GM18867 (cell line): ENCODE results near the gene CYP2J2.
A peak's percentile ranks its signal among the peaks of the same experiment; 100 is the strongest.
"Not testable (repeated sequence)": the region's sequence is repeated elsewhere in the genome, so short reads cannot be mapped to it uniquely, and the experiment has no call there.

Experiments used
- ATAC-seq: cut with Tn5 transposase; IDR thresholded peaks from one replicate; pipeline ENCODE4 v1.9.1; 2021; ENCODE audit warnings: mild to moderate bottlenecking, moderate library complexity; ENCODE audit not compliant: unreplicated experiment

CYP2J2 gene, protein sequence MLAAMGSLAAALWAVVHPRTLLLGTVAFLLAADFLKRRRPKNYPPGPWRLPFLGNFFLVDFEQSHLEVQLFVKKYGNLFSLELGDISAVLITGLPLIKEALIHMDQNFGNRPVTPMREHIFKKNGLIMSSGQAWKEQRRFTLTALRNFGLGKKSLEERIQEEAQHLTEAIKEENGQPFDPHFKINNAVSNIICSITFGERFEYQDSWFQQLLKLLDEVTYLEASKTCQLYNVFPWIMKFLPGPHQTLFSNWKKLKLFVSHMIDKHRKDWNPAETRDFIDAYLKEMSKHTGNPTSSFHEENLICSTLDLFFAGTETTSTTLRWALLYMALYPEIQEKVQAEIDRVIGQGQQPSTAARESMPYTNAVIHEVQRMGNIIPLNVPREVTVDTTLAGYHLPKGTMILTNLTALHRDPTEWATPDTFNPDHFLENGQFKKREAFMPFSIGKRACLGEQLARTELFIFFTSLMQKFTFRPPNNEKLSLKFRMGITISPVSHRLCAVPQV

DNA sequence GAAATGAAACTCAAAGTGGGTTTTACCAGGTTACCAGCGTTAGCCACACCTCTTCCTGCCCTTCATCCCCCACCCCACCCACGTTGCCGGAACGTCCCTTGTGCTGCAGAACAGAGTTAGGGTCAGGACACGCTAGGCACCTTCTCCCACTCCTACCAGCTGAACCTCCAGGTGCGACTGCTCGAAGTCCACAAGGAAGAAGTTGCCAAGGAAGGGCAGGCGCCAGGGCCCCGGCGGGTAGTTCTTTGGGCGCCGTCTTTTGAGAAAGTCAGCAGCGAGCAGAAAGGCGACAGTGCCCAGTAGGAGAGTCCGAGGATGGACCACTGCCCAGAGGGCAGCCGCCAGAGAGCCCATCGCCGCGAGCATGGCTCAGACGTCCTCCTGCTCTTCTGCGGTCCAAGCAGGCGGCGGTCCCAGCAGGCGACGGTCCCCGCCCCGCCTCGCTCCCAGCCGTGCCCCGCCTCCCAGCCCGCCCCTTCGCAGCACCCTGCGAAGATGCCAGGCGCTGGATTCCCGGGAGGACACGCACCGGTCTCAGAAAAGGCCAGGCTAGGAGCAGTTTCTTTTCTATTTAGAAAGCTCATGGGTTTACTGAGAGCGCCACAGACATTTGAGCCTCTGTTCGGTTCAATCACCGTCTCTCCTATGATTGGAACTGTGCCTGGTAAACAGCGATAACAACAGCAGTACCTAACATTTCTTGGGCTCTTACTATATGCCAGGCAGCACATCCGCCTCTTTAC is at the start of gene CYP2J2:
Gene CYP2J2 (minus strand): TSS at position 393 of the 743 bp plus-strand sequence. CDS start 27 bp downstream, at position 366.
- ATAC-seq: peak; percentile 84

DNA sequence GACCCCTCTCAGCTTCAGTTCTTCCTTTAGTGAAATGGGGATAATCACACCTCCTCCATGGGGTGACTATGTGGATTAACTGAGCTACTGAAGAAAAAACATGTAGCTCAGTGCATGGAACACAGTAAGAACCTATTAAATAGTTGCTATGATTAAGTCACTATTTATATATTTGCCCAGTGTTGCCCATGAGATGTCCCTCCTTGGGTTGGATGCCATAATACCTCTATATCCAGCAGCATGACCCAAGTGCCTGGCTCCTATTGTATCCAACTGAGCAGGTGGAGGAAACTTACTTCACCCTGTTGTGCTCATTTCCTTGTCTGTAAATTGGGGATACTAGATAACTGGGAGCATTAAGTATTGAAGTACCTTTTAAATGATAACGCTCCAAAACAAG is 47.1 kb upstream of the CYP2J2 start:
- ATAC-seq: no peak

DNA sequence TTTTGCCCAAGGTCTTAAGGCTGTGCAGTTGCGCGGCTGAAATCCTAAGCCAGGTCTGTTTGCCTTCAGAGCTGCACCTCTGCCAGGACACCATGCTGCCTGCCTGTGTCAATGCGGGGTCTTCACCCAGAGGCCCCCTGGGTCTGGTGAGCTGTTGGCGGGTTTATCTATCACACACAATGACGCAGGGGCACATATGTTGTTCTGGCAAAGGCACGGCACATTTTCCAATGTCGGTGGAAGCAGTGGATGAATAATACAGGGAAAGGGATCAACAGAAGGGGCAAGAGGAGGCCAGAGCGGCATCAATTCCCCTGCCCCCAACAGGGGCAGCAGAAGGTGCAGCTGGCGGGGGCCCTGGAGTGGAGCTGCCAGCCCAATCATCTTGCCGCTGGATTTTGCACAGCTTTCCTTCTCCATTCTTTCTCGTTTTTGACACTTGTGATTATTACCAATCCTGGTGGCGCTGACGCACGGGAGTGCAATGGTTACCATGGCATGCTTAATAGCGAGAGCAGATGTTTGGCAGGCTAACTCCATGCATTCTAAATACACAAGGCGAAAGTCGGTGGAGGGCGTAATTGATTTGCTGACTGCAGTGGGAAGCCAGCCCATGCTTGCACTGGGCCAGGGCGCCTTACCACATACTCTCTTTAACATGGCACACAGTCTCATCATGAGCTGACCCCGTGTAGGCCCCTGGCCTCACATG is 45.8 kb upstream of the CYP2J2 start:
- ATAC-seq: no peak

DNA sequence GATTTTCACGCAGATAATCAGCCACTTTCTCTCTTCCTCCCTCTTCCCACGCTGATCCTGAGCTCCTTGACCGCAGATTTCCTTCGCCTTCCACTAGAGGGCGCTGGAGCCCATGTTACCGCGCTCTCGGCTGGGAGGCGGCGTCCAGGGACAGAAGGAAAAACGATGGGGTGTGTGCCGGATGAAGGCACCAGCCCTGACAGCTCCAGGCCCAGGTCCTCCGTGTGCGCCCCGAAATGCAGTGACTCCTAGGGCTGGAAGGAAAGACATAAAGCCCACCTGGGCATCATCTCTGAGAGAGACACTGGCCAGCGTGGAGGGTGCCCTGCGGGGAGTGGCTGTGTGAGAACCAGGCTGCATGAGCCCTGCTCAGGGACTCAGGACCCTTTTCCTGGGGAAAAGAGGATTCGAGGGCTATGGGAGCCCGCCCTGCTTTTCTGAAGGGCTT is 44.9 kb upstream of the CYP2J2 start:
- peak; percentile 66 for ATAC-seq

DNA sequence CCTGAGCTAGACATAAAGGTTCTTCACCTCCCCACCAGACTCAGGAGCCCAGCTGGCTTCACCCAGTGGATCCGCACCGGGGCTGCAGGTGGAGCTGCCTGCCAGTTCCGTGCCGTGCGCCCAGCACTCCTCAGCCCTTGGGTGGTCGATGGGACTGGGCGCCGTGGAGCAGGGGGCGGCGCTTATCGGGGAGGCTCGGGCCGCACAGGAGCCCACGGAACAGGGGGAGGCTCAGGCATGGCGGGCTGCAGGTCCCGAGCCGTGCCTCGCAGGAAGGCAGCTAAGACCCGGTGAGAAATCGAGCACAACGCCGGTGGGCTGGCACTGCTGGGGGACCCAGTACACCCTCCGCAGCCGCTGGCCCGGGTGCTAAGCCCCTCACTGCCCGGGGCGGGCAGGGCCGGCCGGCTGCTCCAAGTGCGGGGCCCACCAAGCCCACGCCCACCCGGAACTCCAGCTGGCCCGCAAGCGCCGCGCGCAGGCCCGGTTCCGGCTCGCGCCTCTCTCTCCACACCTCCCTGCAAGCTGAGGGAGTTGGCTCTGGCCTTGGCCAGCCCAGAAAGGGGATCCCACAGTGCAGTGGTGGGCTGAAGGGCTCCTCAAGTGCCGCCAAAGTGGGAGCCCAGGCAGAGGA is 43.1 kb upstream of the CYP2J2 start:
- not testable (repeated sequence) for ATAC-seq

DNA sequence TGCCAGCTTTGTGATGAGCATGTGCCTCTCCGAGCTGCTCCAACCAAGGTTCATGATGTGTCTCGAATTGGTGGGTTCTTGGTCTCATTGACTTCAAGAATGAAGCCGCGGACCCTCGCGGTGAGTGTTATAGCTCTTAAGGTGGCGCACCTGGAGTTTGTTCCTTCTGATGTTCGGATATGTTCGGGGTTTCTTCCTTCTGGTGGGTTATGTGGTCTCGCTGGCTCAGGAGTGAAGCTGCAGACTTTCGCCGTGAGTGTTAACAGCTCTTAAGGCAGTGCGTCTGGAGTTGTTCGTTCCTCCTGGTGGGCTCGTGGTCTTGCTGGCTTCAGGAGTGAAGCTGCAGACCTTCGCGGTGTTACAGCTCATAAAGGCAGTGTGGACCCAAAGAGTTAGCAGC is 42.2 kb upstream of the CYP2J2 start:
- not testable (repeated sequence) for ATAC-seq

DNA sequence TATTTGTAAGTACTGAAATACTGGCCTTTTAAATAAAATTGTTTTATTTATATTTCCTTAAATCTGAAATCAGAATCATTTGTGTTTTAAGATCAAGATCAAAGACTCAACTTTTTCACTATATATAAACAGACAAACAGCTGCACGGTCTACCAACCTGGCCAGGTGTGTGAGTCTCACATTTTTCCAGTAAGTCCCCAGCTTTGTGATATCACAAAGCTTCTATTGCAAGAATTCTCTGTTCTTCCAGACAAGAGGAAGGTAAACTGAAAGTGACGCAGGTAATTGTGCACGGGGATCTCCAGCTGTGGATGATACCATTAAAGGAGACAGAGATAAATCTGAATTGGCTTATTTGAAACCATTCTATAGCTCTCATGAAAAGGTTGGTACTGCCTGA is 41.2 kb upstream of the CYP2J2 start:
- no peak for ATAC-seq

DNA sequence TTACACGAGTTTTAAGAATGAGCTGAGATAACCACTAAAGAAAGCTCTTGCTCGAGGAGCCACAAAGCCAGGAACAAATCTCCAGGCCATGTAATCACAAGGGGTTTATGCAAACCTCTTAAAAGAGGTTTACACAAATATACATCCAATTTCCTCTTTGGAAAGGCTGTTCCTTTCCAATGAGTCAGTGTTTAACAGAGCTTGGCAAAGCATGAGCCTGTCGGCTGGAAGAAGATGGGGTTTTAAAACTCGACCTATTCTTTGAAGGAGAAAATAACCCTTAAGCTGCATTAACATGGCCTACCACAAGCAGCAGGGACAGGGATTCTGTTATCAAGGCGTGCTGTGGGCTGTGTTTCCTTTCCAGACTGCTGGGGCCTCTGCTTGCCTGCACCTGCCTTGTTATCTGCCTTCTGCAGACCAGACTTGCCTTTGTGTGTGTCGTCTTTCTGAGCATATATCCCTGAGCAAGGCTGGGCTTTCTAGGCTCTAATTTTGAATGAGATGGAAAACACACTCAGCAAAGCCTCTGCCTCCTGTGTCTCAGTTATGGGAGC is 40.6 kb upstream of the CYP2J2 start:
- ATAC-seq: no peak

DNA sequence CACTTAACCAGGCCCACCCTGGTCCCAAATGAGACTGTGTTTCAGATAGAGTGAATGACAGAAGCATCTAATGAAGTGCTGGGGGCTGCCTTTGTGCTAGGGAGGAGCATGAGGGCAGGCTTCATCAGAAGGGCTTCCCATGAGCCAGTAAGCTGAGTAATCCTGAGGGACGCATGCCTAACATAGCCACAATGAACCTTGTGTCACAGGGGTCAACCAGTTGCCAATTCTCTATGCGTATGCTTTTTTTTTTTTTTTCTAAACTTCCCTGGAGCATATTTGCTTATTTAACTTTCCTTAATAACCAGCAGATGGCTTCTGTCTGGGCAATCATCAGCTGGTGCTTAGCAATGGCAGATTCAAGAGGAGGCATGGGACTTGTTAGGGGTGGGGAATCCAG is 25.5 kb upstream of the CYP2J2 start:
- ATAC-seq: no peak

DNA sequence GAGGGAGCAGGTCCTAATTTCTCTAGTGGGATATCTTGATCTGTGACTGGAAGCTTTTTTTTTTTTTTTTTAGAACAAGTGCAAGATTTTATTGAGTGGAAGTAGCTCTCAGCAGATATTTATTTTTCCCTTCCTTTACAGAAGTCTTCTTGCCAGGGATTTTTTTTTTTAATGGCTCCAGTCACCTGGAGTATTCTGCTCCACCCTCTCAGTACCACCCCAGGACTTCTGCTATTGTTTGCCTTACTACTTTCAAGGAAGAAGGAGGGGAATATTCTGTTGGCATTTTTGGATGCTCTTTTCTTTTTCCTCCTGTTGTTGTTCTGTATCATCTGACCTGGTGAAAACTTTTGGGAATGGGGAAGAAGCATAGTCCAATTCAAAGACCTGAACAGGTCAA is 23.1 kb upstream of the CYP2J2 start:
- no peak for ATAC-seq

DNA sequence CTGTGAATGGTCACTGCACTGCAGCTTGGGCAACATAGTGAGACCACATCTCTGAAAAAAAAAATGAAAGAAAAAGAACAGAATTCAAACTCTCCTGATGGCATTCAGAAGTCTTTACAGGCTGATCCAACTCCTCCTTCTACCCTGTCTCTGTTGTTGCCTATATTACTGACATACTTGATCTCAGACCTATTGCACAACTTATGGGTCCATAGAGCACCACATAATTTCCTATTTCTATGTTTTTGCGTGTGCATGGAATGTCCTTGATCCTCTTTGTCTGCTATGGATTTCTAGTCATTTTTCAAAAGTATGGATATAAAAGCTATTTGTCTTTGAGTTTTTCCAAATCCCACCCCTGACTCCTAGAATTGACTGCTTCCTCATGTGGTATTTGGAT is 22.4 kb upstream of the CYP2J2 start:
- no peak for ATAC-seq

DNA sequence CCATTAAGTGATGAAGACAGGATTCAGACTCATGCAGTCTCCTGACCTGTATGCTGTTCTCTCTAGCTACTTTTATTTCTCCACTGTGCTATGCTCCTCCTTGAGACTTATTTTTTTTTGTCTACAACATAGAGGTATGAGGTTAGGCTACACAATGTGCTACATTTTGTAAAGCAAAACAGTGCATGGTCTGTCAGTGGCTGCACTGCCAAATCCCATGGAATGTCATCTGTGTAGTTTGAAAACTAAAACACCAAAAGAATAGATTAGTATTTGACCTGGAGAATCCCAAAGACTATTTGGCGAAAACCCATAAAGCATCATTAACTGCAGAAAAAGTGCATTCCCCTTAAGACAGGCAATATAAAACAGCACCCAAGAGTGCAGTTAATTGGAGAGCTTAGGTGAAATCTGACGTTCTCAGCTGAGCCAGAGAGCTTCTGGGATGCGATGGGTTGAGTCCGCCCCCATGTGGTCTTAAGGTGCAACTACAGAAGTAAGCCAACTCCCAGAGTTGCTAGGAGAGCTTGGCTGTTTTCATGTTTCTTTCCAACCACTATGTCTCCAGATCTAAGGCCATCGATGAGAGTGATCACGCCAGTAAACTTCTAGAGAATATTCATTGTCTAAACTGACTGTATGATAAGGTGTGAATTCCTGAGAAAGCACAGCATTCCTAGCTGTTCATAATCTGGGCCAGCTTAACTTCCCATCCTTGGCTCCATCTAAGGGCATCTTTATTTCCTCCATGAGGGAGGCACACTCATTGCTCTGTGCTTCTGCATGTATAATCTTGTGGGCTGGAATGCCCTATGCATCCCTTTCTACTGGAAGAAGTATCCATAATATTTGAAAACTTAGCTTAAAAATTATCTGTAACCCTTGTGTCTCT is 20.7 kb upstream of the CYP2J2 start:
- ATAC-seq: peak; percentile 96

DNA sequence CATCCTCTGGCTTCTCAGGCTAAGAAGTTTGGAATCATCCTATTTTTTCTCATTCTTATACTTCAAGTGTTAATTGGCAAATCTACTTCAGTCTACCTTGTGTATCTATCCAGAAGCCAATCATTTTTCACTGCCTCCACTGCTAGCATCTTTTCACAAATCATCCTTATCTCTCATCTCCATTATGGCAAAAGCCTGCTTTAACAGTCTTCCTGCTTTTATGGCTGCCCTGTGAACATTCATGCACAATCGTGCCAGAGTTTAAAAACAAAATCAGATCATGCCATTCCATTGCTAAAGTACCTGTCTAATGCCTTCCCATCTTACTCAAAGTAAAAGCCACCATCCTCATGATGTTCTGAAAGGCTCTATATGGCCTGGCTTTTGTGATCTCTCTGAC is 19.2 kb upstream of the CYP2J2 start:
- ATAC-seq: no peak

DNA sequence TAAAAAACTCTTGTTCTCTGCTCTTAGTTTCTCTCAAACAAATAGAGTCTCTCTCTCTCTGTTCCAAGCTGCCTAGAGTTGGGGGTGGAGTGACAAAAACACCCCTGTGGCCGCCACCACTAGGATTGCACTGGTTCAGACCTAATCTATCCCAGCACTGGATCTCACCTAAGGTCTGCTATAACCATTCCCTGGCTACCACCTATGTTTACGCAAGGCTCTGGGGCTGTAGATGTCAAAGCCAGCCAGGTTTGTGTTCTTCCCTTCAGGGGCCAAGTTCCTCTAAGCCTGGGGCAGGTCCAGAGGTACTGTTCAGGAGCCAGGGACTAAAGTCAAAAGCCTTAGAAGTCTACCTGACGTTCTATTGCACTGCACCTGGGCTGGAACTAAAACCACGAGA is 12.8 kb upstream of the CYP2J2 start:
- ATAC-seq: no peak

DNA sequence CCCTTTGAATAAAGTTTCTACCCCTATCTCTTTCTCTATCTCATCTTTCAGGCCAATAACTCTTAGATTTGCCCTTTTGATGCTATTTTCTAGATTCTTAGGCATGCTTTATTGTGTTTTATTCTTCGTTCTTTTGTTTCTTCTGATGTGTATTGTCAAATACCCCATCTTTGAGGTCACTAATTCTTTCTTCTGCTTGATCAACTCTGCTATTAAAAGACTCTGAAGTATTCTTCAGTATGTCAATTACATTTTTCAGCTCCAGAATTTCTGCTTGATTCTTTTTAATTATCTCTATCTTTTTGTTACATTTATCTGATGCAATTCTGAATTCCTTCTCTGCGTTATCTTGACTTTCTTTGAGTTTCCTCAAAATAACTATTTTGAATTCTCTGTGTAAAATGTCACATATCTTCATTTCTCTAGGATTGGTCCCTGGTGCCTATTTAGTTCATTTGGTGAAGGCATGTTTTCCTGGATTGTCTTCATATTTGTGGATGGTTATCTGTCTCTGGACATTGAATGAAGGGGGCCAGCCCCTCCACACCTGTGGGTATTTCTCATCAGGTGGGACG is 11.2 kb upstream of the CYP2J2 start:
- ATAC-seq: no peak

DNA sequence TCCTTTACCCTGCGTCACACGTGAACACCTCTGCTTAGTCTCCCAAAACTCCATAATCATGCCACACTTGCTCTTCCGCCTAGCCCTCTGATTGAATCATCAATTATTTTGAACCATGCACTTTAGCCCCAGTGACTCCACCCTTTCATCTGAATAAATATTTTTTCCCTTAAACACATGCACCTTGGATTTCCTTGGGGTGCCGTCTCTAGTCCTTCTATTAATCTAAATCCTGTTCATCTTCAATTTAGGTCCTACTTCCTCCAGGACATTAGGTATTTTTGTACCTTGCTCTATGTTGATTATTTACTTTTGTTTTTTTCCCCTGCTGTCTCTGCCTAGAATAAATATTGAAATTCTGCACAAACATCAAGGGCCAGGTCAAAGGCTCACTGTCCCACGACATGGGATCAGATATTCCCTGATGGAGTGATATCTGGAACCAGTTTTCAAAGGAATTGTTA is 9.8 kb upstream of the CYP2J2 start:
- no peak for ATAC-seq

DNA sequence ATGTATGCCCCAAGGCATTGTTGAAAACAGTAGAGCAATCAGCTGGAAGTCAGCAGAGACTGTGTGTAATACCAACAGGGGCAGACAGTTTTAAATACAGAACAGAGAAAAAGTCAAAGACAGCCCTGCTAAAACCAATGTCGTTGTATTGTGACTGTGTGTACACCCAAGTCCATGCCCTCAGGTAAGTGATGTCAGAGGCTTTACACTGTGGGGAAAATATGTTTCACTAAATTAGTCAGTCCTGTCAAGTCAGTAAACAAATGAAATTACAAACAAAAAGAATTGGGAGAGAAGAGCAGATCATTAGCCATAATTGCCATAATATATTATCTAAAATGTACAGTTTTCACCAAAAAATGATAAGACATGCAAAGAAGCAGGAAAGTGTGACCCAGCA is 2.4 kb upstream of the CYP2J2 start:
- ATAC-seq: no peak

DNA sequence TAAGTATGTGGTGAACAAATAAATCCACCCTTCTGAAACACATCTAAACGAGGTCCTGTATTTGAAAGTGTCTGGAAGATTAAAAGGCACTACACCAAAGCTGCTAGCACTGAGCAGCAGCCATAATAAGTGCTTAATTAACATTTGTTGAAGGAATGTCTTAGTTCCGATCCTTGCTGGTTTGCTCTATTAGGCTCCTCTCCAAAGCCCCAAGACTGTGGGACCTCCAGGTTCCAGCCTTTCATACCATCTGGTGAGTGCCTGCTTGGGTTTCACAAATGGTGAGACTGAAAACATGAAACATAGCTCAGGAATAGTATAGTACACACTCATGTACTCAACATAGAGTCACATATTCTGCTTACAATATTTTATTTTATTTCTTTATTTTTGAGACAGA is 640 bp upstream of the CYP2J2 start:
- ATAC-seq: no peak

DNA sequence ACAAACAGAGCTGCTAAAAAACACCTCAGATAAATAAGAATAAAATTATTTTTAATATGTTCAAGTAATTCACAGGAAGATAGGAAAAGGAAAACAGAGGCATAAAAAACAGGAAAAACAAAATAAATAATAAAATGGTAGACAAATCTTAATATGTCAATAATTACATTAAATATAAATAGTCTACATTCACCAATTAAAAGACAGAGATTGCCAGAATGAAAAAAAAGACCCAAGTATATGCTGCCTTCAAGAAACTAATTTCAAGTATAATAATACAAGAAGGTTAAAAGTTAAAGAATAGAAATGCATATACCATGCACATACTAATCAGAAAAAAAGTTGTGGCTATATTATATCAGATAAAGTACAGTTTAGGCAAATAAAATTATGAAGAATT is 1.9 kb downstream of the CYP2J2 start:
- ATAC-seq: no peak
